ENCODE measurements around the gene SLC47A2. TPM values are rescaled to one million over a fixed set of nuclear protein-coding genes. Genes with fewer than 3 reads are reported as not detected.
A peak's percentile ranks its signal among the peaks of the same experiment; 100 is the strongest.

Gene SLC47A2
- total RNA-seq, 1 donor from 2014 or later, result 0.74 TPM

GRCh38 chr17:19746517-19746916, 30.1 kb upstream of the SLC47A2 start:
- Histone ChIP-seq H3K27ac (no peak overlapping the region), H3K27me3 (no peaks in the 10 kb centered on the region), H3K36me3 (no peaks in the 10 kb centered on the region), H3K4me3 (no peak overlapping the region), H3K9me3 (no peaks in the 10 kb centered on the region), H3K4me1 (peaks cover 43% of the 10 kb centered on the region)
- intact Hi-C loops (cut with DNase I), result no loop called here
- DNase-seq (ENCODE audit: extremely low spot score in 2 of 2), result no peak
- TF ChIP-seq POLR2AphosphoS5 (IDR thresholded peaks at IDR 0.05; ENCODE audit: insufficient read depth in 1 of 2, low read depth in 1 of 2) (no peak), CTCF (IDR thresholded peaks at IDR 0.05) (no peak), POLR2A (IDR thresholded peaks at IDR 0.05) (no peak)

- Histone ChIP-seq H3K36me3 (no peaks in the 10 kb centered on the region), H3K27me3 (no peaks in the 10 kb centered on the region), H3K4me3 (peak overlapping the region; percentile 53 to 74), H3K27ac (peak overlapping the region; percentile 73), H3K4me1 (peaks cover 40% of the 10 kb centered on the region), H3K9me3 (no peaks in the 10 kb centered on the region)
- TF ChIP-seq POLR2AphosphoS5 (IDR thresholded peaks at IDR 0.05; ENCODE audit: insufficient read depth in 1 of 2, low read depth in 1 of 2), result peak in 1 of 2 donors; percentile 54
- no peak for TF ChIP-seq POLR2A (IDR thresholded peaks at IDR 0.05)
- TF ChIP-seq CTCF (IDR thresholded peaks at IDR 0.05), result peak; percentile 79 to 87 (median 83)
- no peak for DNase-seq (ENCODE audit: extremely low spot score in 2 of 2)
- intact Hi-C loops (cut with DNase I), result no loop called here
These were observed 28.8 kb upstream of the SLC47A2 start for GRCh38 chr17:19744922-19745757.

- Histone ChIP-seq H3K4me1 (peaks cover 40% of the 10 kb centered on the region), H3K36me3 (no peaks in the 10 kb centered on the region), H3K4me3 (peak overlapping the region; percentile 53 to 74), H3K27ac (peak overlapping the region; percentile 73), H3K9me3 (no peaks in the 10 kb centered on the region), H3K27me3 (no peaks in the 10 kb centered on the region)
- TF ChIP-seq CTCF (IDR thresholded peaks at IDR 0.05) (no peak), POLR2AphosphoS5 (IDR thresholded peaks at IDR 0.05; ENCODE audit: insufficient read depth in 1 of 2, low read depth in 1 of 2) (no peak), POLR2A (IDR thresholded peaks at IDR 0.05) (no peak)
- DNase-seq (ENCODE audit: extremely low spot score in 2 of 2), result no peak
- intact Hi-C loops (cut with DNase I), result no loop called here
These were observed 28.1 kb upstream of the SLC47A2 start for GRCh38 chr17:19744492-19744891.

GRCh38 chr17:19743101-19744100, 27.0 kb upstream of the SLC47A2 start:
- Histone ChIP-seq H3K27me3 (no peaks in the 10 kb centered on the region), H3K36me3 (no peaks in the 10 kb centered on the region), H3K27ac (no peak overlapping the region), H3K4me1 (peaks cover 33% of the 10 kb centered on the region), H3K4me3 (no peak overlapping the region), H3K9me3 (no peaks in the 10 kb centered on the region)
- intact Hi-C loops (cut with DNase I), result no loop called here
- no peak for DNase-seq (ENCODE audit: extremely low spot score in 2 of 2)
- TF ChIP-seq CTCF (IDR thresholded peaks at IDR 0.05) (no peak), POLR2AphosphoS5 (IDR thresholded peaks at IDR 0.05; ENCODE audit: insufficient read depth in 1 of 2, low read depth in 1 of 2) (no peak), POLR2A (IDR thresholded peaks at IDR 0.05) (no peak)

All from vagina (tissue), 2 donors.